Activated CD4-positive, alpha-beta T cell treated with anti-CD3 and anti-CD28 coated beads for 24 hours (primary cell): ENCODE measurements around the gene PAPSS2.
A peak's percentile ranks its signal among the peaks of the same experiment; 100 is the strongest.

Experiments
- DNase-seq, 2 donors: peaks; one replicate each; pipeline ENCODE4 v3.0.0-alpha.2; 2020; ENCODE audit warnings: low read depth in 2 of 2

Gene PAPSS2

GRCh38 chr10:87750001-87750671 is 90.5 kb downstream of the PAPSS2 start:
- no peak for DNase-seq

GRCh38 chr10:87750817-87751216 is 91.1 kb downstream of the PAPSS2 start:
- DNase-seq: no peak

- DNase-seq: no peak
Measured at GRCh38 chr10:87751274-87751673, 91.6 kb downstream of the PAPSS2 start.

DNA sequence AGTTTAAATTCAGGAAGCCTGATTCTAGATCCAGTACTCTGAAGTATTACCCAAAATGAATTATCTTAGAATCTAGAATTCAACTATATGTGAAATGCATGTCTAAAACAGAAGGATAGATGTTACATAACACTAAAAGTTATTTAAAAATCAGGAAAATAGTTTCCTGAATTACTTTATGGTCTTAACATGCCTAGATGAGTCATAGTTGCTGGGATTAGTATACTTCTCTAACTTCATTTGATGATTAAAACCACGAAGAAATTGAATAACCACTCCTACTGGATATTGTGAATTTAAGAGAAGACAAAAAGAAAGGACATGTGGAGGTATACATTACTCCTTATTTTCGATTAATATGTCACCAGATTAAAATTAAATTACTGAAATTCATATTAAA is 92.9 kb downstream of the PAPSS2 start:
- no peak for DNase-seq

DNA sequence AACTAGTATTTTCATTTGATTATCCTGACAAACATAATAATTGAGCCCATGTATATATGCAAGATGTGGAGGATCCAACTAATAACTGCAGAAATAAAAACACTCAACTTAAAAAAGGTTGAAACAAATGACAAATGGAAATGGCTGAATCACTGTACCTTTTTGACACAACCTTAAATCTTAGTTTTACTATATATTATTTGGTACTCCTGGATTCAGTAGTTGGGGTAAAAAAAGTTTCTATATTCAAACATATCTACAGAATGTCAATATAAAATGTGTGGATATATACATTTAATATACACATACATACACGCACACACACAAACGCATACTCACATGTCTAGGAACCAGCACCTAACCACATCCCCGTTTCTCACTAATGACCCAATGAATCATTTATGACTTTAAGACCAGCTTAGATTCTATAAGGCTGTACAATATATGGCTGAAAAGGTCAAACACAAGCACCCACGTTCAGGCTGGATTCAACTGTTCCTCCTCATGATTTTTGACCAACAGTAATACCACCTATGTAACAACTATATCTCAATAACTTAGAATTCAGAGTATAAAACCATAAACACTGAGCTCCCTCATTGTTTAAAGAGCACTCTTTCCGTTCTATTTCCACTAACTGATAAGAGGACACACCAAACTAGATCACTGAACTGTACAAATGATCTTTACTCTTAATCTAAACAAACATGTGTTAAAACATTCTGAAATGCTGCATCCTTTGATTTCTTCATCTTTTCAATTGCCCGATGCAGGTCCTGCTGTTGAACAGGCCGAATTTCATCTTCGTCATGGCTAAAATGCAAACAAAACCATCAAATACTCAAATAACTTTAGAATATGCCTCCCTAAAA is 94.6 kb downstream of the PAPSS2 start:
- DNase-seq: no peak

GRCh38 chr10:87757685-87758084 is 98.0 kb downstream of the PAPSS2 start:
- no peak for DNase-seq

DNA sequence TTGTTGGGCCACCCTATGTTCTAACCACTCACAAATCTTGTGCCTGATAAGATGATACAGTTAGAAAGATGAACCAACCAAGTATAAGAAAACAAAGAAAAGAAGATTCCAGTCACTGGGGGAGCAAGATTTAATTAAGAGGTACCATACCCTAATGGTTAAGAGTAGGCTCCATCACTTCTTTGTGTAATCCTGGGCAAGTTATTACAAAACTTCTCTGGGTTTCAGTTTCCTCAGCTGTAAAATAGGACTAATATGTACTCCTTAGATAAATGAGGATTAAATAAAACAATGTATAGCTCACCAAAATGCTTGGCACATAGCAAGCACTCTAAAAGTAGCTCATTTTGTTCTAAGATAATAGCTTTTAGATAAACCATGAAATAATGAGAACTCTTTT is 99.9 kb downstream of the PAPSS2 start:
- no peak for DNase-seq

GRCh38 chr10:87760195-87760905 is 100.7 kb downstream of the PAPSS2 start:
- DNase-seq: no peak

DNA sequence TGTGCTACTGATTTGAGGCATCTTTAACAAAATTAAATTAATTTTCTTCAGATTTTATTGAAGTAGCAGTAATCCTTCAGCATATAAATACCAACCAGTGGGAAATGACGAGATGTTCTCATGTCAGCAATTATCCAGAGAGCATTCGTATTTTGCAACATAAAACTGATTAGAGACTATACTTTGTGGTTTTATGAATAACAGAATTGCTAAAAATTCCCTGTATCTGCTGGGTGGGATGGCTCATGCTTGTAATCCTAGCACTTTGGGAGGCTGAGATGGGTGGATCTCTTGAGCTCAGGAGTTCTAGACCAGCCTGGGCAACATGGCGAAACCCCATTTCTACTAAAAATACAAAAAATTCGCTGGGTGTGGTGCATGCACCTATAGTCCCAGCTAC is 101.5 kb downstream of the PAPSS2 start:
- no peak for DNase-seq

DNA sequence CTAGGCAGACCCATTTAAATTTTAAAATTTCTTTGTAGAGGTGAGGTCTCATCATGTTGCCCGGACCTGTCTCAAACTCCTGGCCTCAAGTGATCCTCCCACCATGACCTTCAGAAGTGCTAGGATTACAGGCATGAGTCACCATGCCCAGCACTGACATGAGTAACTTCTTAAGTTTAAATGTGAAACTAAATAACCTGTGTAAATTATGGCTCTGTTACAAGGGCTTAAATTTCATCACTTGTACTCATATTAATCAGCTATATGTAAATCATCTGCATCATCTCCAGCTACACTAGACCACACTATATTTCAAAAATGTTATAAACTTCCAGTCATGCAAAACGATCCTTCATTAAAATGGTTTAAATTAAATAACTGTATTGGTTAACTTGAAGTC is 102.2 kb downstream of the PAPSS2 start:
- peak; percentile 19 to 38 for DNase-seq

GRCh38 chr10:87763086-87763861 is 103.6 kb downstream of the PAPSS2 start:
- no peak for DNase-seq

DNA sequence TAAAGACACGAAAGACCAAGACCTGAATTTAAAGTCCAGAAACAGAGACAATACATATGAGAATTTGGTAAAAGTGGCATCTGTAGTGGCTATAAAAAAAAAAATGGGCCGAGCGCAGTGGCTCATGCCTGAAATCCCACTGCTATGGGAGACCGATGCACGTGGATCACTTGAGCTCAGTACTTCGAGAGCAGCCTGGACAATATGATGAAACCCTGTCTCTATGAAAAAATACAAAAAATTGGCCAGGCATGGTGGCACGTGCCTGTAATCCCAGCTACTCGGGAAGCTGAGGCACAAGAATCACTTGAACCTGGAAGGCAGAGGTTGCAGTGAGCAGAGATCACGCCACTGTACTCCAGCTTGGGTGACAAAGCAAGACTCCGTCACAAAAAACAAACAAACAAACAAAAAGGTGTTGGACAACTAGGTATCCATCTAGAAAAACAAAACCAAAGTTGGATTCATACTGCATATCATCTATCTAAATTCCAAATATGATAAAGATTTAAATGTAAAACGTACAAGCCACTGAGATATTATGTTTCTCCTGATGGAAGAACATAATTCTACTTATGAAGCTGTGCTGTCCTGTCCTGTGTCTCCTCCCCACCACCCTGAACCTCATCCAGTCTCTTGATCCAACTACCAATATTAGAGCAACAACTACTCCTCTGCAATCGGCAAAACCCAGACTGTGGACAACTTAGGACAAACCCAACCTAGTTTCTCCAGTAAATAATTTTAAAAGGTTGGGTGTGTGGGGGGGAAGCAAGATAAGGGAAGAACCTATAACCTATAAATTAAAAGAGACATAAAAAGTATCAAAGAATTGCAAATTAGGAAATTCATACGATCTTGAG is 104.6 kb downstream of the PAPSS2 start:
- DNase-seq: no peak

DNA sequence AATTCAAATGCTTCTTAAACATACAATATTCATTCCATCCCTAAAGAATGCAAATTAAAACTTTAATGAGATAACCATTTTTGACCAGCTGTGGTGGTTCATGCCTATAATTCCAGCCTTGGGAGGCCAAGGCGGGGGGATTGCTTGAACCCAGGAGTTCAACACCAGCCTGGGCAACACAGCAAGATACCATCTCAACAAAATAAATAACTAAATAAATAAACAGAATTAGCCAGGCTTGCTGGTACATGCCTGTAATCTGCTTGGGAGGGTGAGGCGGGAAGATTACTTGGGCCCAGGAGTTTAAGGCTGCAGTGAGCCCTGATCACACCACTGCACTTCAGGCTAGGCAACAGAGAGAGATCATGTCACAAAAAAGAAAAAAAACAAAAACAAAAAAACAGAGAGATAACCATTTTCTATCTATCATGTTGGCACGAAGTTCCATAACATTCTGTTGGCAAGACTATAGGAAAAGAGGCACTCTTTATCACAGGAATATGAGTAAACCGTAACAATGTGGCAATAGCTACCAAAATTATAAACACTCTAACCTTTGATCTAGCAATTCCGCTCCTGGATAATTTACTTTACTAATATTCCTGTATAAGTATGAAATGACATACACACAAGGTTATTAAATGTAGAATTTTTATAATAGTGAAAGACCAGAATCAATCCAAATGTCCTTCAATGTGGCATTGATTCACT is 106.1 kb downstream of the PAPSS2 start:
- no peak for DNase-seq

DNA sequence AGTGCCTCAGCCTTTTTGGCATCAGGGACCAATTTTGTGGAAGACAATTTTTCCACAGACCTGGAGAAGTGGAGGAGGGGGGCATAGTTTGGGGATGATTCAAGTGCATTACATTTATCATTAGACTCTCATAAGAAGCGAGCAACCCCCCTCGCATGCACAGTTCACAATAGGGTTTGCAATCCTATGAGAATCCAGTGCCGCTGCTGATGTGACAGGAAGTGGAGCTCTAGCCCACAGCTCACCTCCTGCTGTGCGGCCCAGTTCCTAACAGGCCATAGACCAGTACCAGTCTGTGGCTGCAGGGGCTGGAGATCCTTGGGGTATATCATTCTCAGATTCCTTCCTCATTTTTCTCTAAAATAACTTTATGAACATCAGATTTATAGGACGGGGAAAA is 107.6 kb downstream of the PAPSS2 start:
- no peak for DNase-seq

GRCh38 chr10:87771871-87772500 is 112.3 kb downstream of the PAPSS2 start:
- DNase-seq: no peak

GRCh38 chr10:87775766-87776165 is 116.1 kb downstream of the PAPSS2 start:
- DNase-seq: no peak

DNA sequence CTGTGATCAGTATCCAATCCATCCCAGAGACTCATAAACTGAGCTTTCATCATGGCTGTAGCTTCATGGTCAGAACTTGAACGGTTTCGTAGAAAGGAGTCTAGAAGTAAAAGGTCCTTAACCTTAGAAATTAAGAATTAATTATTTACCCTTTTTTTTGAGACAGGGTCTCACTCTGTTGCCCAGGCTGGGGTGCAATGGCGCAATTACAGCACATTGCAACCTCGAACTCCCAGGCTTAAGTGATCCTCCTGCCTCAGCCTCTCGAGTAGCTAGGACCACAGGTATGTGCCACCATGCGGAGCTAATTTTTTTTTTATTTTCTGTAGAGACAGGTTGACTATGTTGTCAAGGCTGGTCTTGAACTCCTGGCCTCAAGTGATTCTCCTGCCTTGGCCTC is 116.7 kb downstream of the PAPSS2 start:
- no peak for DNase-seq

DNA sequence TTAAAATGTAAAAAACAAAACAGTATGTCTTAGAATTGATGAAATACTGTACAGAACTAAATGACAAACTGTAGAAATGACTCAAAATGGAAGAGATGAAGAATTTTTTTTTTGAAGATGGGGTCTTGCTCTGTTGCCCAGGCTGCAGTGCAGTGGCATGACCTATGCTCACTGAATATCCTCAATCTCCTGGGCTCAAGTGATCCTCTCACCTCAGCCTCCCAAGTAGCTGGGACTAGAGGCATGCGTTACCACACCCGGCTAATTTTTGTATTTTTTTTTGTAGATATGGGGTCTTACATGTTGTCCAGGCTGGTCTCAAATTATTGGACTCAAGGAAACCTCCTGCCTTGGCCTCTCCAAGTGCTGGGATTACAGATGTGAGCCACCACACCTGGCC is 121.9 kb downstream of the PAPSS2 start:
- no peak for DNase-seq

DNA sequence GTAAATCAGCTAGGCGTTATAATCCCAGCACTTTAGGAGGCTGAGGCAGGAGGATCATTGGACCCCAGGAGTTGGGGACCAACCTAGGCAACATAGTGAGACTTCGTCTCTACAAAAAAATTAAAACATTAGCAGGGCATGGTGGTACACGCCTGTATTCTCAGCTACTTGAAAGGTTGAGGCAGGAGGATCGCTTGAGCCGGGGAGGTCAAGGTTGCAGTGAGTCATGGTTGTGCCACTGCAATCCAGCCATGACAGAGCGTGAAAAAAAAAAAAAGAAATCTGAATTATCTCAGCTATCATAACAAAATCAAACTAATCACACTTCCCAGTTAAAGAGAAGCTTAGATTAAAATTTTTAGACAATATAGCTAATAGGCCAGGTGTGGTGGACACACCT is 123.0 kb downstream of the PAPSS2 start:
- DNase-seq: no peak

DNA sequence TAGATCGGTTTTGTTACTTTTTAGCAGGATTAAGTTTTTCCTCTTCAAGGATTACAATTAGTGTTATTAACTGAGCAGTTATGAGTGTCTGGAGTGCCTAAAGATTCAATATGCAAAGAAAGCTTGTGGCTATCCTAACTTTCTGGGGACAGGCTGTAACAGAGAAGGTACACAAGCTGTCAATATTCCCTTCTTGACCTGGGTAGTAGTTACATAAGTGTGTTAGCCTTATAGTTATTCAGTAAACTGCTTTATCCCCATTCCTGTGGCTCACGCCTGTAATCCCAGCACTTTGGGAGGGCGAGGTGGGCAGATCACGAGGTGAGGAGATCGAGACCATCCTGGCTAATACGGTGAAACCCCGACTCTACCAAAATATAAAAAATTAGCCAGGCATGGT is 126.7 kb downstream of the PAPSS2 start:
- DNase-seq: no peak
